PC-9 (cell line): ENCODE data around the gene SLC30A7. TPM values are rescaled to one million over a fixed set of nuclear protein-coding genes. Genes with fewer than 3 reads are reported as not detected.

Source experiments
- BruUV-seq: library from RNA; stranded (reverse); fragments of 400-500 nt; replicated peaks from 2 replicates; lab custom pipeline; 2021; lab: Mats Ljungman, UMichigan
- CTCF ChIA-PET: fragments of 300-600 bp; sonication (Branson Sonifier 250); formaldehyde crosslinking; loops from one replicate; lab custom pipeline; 2022; ENCODE audit warnings: antibody characterized with exemption; lab: Charles Lee
- POLR2A ChIA-PET: fragments of 300-600 bp; sonication (Branson Sonifier 250); formaldehyde crosslinking; loops from one replicate; lab custom pipeline; 2022; ENCODE audit warnings: antibody characterized with exemption; ENCODE audit not compliant: unreplicated experiment; lab: Charles Lee
- DNase-seq, 2 experiments: peaks; one replicate each; pipeline versions ENCODE4 v3.0.0 to v3.0.0-alpha.2; 2015 to 2022; ENCODE audit warnings: mixed read lengths in 1 of 2
- H2AFZ ChIP-seq: fragments of 200-600 bp; sonication (generic); 2 replicates; pipeline ENCODE4 v1.8.1; 2017; ENCODE audit warnings: antibody characterized with exemption
- H3F3A ChIP-seq: fragments of 200-600 bp; sonication (generic); 2 replicates; pipeline ENCODE4 v1.8.1; 2017; ENCODE audit warnings: antibody characterized with exemption, mild to moderate bottlenecking, low read depth; ENCODE audit not compliant: insufficient read depth
- H3K27ac ChIP-seq: fragments of 200-600 bp; sonication (generic); 2 replicates; pipeline ENCODE4 v1.6.1; 2016; ENCODE audit warnings: mixed run types
- H3K27me3 ChIP-seq: fragments of 200-600 bp; sonication (generic); 2 replicates; pipeline ENCODE4 v1.6.1; 2016; ENCODE audit warnings: low read depth, mixed run types; ENCODE audit not compliant: insufficient read depth
- H3K36me3 ChIP-seq: fragments of 200-600 bp; sonication (generic); 2 replicates; pipeline ENCODE4 v1.6.1; 2016; ENCODE audit warnings: low read depth, mixed run types
- H3K4me1 ChIP-seq: fragments of 200-600 bp; sonication (generic); replicated peaks from 2 replicates; pipeline ENCODE4 v1.6.1; 2016; ENCODE audit warnings: mixed run types; ENCODE audit not compliant: insufficient read depth
- H3K4me2 ChIP-seq: fragments of 200-600 bp; sonication (generic); 2 replicates; pipeline ENCODE4 v1.6.1; 2017; ENCODE audit warnings: mixed run types
- H3K4me3 ChIP-seq: fragments of 200-600 bp; sonication (generic); 2 replicates; pipeline ENCODE4 v1.6.1; 2016; ENCODE audit warnings: mixed run types
- H3K79me2 ChIP-seq: fragments of 200-600 bp; sonication (generic); 2 replicates; pipeline ENCODE4 v1.6.1; 2017; ENCODE audit warnings: low read depth, mixed run types
- H3K9me2 ChIP-seq: fragments of 200-600 bp; sonication (generic); 2 replicates; pipeline ENCODE4 v1.8.1; 2017; ENCODE audit warnings: mild to moderate bottlenecking; ENCODE audit not compliant: insufficient read depth
- H3K9me3 ChIP-seq: fragments of 200-600 bp; sonication (generic); 2 replicates; pipeline ENCODE4 v1.8.1; 2016; ENCODE audit warnings: low read depth; ENCODE audit not compliant: insufficient read depth
- H4K20me1 ChIP-seq: fragments of 200-600 bp; sonication (generic); 2 replicates; pipeline ENCODE4 v1.8.1; 2017; ENCODE audit not compliant: insufficient read depth
- CTCF ChIP-seq: fragments of 200-600 bp; sonication (generic); conservative IDR thresholded peaks from 2 replicates; pipeline ENCODE4 v1.6.1; 2017; ENCODE audit warnings: mixed run types, antibody characterized with exemption, mild to moderate bottlenecking, moderate library complexity
- EZH2 ChIP-seq: fragments of 200-600 bp; sonication (generic); IDR thresholded peaks from 2 replicates; pipeline ENCODE4 v1.8.0; 2017; ENCODE audit warnings: antibody characterized with exemption, low read depth
- intact Hi-C: fragments of 100-400 bp; cut with micrococcal nuclease; formaldehyde crosslinking; loops from one replicate; pipeline ENCODE4 v1.10.0; 2022; ENCODE audit not compliant: unreplicated experiment
- total RNA-seq: library from RNA; stranded (reverse); gene quantifications from 2 replicates; pipeline ENCODE4 v1.2.3, GENCODE V29; 2021

Gene SLC30A7
- total RNA-seq, 1 experiment from 2014 or later: 27.4 TPM

- H3K4me2 ChIP-seq: no peak overlapping the region
- no peak overlapping the region for H3K4me3 ChIP-seq
- TF ChIP-seq EZH2: no peak
- peak; percentile 91 for TF ChIP-seq CTCF
- no peaks in the 10 kb centered on the region for H3F3A ChIP-seq
- no peaks in the 10 kb centered on the region for H3K79me2 ChIP-seq
- H3K4me1 ChIP-seq: 0 out of 2 replicates have a peak, but pooled peaks cover 4% of the 10 kb centered on the region
- POLR2A ChIA-PET: no interaction called here
- H3K27ac ChIP-seq: no peak overlapping the region
- no peaks in the 10 kb centered on the region for H3K9me3 ChIP-seq
- H3K9me2 ChIP-seq: no peaks in the 10 kb centered on the region
- H2AFZ ChIP-seq: peak overlapping the region; percentile 12; the same call in 1 of the 2 replicates
- DNase-seq: peak in 1 of 2 experiments; percentile 59
- intact Hi-C loops: loop anchor here (1.0 to 5.0 kb wide), 2 partner anchors 154 to 260 kb away; no protein-coding TSS in a partner anchor
- no peaks in the 10 kb centered on the region for H3K36me3 ChIP-seq
- H4K20me1 ChIP-seq: no peaks in the 10 kb centered on the region
- CTCF ChIA-PET: no interaction called here
- no peaks in the 10 kb centered on the region for H3K27me3 ChIP-seq
- no TSS peak for BruUV-seq
Measured at GRCh38 chr1:100866041-100866900, 29.6 kb upstream of the SLC30A7 start.

- H3K79me2 ChIP-seq: no peaks in the 10 kb centered on the region
- POLR2A ChIA-PET: no interaction called here
- no peaks in the 10 kb centered on the region for H3F3A ChIP-seq
- no peaks in the 10 kb centered on the region for H3K9me2 ChIP-seq
- no peak for DNase-seq
- intact Hi-C loops: loop anchor here (1.0 to 5.0 kb wide), 2 partner anchors 155 to 261 kb away; no protein-coding TSS in a partner anchor
- CTCF ChIA-PET: no interaction called here
- no peak overlapping the region for H3K27ac ChIP-seq
- H3K4me2 ChIP-seq: no peak overlapping the region
- no peaks in the 10 kb centered on the region for H4K20me1 ChIP-seq
- no TSS peak for BruUV-seq
- H3K27me3 ChIP-seq: no peaks in the 10 kb centered on the region
- H3K4me3 ChIP-seq: no peak overlapping the region
- no peaks in the 10 kb centered on the region for H3K36me3 ChIP-seq
- TF ChIP-seq CTCF (no peak), EZH2 (no peak)
- H2AFZ ChIP-seq: no peak overlapping the region
- H3K9me3 ChIP-seq: no peaks in the 10 kb centered on the region
- H3K4me1 ChIP-seq: 0 out of 2 replicates have a peak, but pooled peaks cover 4% of the 10 kb centered on the region
Measured at GRCh38 chr1:100866901-100867206, 29.0 kb upstream of the SLC30A7 start.

DNA sequence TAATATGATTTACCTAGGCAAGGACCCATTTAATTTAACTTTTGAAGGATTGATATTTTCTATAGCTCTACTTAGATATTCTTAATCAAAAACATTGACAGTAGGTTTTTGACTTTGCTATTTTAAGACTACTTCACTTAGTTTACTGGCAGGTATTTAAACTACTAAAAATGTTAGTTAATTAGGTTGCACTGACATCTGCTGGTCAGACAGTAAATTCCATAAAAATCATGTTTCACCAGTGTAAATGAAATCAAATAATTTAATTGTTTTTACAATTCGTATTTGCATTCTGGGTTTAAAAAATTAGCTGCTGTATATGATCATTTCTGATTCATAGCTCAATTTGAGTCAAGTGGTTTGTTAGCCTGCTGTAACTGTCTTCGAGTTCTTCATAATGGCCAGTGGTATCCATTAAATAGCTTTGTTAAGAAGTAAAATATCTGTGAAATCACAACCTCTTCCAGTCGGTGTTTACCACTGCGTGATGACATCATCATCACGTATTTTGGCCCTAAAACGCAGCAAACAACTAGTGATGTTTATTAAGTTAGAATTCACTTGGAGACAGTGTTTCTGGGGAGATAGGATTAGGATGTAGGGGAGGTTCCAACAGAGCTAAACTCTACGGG is 27.4 kb upstream of the SLC30A7 start:
- TF ChIP-seq CTCF (peak; percentile 93), EZH2 (no peak)
- Histone ChIP-seq H2AFZ (peak overlapping the region; percentile 71), H3K79me2 (no peaks in the 10 kb centered on the region), H3K36me3 (no peaks in the 10 kb centered on the region), H3K9me2 (no peaks in the 10 kb centered on the region), H3K4me2 (peak overlapping the region; percentile 61), H3K27ac (no peak overlapping the region), H3K4me3 (peak overlapping the region; percentile 22; the same call in 1 of the 2 replicates), H3F3A (no peaks in the 10 kb centered on the region), H3K9me3 (no peaks in the 10 kb centered on the region), H3K4me1 (0 out of 2 replicates have a peak, but pooled peaks cover 4% of the 10 kb centered on the region), H3K27me3 (no peaks in the 10 kb centered on the region), H4K20me1 (no peaks in the 10 kb centered on the region)
- POLR2A ChIA-PET: no interaction called here
- BruUV-seq: no TSS peak
- CTCF ChIA-PET: interaction anchor here (0.5 to 1.9 kb wide), 10 partner anchors 15 to 1102 kb away, joined by 3 to 9 read pairs (median 4); partner anchors contain the start of gene FRRS1
- DNase-seq: peak in 1 of 2 experiments; percentile 60
- intact Hi-C loops: loop anchor here (1.0 to 5.0 kb wide), 4 partner anchors 156 to 1060 kb away; no protein-coding TSS in a partner anchor
